Measurements from ENCODE around the gene DUSP14.
"Not testable (repeated sequence)": the region's sequence is repeated elsewhere in the genome, so short reads cannot be mapped to it uniquely, and the experiment has no call there.

The DUSP14 gene, protein sequence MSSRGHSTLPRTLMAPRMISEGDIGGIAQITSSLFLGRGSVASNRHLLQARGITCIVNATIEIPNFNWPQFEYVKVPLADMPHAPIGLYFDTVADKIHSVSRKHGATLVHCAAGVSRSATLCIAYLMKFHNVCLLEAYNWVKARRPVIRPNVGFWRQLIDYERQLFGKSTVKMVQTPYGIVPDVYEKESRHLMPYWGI

DNA sequence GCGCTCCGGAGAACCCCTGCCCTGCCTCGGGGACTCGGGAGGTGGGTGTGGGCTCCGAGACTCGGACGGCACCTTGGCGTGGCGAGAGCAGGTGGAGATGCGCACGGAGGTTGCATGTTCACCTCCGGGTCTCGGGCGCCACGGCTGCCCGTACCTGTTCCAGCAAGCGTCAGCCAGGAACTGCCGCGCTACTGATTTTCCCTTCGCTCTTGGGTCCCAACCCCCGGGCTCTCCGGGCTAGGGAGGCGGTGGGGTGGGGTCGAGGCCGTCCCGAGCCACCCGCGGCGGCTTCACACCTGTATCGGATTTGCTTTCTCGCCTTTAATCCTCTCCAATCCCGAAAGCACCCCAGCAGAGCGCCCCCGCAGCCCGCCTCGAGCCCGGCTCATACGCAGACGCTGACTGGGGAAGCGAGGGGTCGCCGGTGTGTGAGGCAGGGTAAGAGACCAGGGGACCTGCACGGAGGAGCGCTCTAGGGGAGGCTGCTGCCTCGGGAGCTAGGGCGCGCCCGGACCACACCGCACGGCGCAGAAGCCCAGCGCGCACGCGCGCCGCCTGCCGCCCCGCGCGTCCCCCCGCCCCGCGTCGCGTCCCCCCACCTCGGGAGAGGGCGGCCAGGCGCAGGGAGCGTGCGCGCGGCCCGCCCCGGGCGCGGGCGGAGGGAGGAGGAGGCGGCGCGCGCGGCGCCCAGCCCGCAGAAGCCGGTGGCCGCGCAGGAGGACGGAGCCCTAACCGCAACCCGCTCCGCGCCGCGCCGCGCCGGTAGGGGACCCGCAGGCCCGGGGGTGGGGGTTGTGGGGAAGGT, at the start of gene DUSP14:
Gene DUSP14, plus strand, starts transcription at position 695 of the 805 bp plus-strand sequence. CDS start 22,382 bp downstream, outside the sequence.
- in situ Hi-C loops (cut with HindIII; ENCODE audit: low sequenced_read_pairs) = no loop called here

DNA sequence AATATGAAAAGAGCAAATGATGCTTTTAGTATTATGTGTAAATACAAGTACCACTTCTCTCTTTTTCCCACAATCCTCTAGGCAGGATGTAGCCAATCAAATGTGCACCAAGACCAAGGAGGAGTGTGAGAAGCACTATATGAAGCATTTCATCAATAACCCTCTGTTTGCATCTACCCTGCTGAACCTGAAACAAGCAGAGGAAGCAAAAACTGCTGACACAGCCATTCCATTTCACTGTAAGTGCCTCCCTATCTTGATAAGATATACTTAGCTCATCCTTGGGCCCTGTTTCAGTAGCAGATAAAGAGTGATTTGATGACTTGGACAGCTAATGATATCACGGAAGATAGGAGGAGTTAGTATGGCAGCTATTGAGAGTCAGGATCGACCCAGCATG, 49.3 kb upstream of the DUSP14 start:
- in situ Hi-C loops (cut with HindIII; ENCODE audit: low sequenced_read_pairs) = no loop called here

DNA sequence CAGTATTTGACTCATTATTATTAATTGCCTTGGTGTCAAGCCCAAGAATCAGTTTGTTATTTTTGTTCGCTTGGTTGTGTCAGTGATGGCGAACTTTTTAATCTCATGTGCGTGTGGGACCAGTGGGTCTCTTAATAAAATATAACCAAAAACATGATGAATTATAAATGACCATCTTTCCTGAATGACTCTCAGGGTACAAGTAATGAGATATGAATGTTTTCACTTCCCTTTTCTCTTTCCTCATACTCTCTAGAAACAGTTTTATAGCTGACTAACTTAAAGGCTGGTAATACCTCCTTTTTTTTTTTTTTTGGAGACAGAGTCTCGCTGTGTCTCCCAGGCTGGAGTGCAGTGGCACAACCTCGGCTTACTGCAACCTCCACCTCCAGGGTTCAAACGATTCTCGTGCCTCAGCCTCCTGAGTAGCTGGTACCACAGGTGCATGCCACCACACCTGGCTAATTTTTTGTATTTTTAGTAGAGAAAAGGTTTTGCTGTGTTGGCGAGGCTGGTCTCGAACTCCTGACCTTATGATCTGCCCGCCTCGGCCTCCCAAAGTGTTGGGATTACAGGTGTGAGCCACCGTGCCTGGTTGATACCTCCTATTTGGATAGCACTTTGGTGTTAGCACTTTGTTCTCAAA, 48.2 kb upstream of the DUSP14 start:
- in situ Hi-C loops (cut with HindIII; ENCODE audit: low sequenced_read_pairs) = not testable (repeated sequence)

DNA sequence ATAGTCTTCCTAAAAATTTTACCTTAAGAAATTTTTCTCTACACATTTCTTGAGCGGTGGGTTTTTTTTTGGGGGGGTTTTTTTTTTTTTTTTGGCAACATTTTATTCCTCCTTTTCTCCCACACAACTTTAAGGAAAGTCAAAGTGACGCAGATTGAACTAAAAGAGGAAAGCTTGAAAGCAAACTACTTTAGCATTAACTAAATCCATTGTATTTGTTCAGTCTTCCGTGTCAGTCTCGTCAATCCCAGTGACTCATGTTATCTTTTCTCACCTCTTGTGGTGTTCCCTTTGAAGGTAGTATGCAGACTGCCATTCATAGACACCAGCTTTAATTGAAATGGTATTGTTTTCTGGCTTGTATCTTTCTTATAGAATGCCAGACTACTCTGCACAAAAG, 43.7 kb upstream of the DUSP14 start:
- in situ Hi-C loops (cut with HindIII; ENCODE audit: low sequenced_read_pairs) = no loop called here

DNA sequence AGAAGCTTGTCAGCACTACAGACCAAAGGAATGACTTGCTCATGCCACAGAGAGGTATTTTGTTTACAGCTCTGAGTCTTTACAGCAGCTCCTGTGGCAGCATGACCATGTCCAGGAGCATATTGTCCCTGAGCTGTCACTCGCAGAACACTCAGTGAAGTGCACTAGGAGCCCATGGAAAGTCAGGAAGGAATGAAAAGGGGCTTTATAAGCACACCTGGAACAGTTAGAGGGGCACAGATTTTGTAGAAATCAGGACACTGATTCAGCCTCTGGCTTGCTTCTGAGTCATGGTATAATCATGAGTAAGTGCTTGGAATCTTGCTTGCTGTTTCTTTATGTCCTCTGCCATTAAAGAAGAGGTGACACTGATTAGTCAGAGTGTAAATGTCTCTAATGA, 42.0 kb upstream of the DUSP14 start:
- in situ Hi-C loops (cut with HindIII; ENCODE audit: low sequenced_read_pairs) = no loop called here

DNA sequence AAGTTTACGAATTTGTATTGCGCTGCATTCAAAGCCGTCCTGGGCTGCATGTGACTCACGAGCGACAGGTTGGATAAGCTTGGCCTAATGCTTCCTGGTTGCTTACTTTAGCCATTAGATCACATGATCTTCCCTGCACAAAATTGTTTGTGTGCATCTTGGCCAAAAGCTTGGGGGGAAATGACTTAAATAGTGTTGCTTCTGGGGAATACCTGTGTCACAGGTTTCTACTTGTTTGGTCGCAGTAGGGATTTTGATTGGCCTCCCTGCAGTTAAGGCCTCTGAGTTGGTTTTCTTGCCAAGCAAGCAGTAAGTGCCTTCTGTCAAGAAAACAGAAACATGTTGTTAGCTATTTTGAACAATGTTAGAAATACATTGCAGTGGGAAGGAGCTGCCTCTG, 39.6 kb upstream of the DUSP14 start:
- in situ Hi-C loops (cut with HindIII; ENCODE audit: low sequenced_read_pairs) = no loop called here

DNA sequence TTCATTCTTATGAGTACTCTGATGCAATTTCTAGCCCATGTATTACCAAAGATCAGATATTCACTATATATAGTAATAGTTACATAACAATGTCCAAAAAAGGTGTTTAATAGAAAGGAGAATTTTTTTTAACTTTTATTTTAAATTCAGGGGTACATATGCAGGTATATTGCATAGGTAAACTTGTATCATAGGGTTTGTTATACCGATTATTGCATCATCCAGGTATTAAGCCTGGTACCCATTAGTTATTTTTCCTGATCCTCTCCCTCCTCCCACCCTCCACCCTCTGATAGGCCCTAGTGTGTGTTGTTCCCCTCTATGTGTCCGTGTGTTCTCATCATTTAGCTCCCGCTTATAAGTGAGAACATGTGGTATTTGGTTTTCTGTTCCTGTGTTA, 31.9 kb upstream of the DUSP14 start:
- in situ Hi-C loops (cut with HindIII; ENCODE audit: low sequenced_read_pairs) = not testable (repeated sequence)

DNA sequence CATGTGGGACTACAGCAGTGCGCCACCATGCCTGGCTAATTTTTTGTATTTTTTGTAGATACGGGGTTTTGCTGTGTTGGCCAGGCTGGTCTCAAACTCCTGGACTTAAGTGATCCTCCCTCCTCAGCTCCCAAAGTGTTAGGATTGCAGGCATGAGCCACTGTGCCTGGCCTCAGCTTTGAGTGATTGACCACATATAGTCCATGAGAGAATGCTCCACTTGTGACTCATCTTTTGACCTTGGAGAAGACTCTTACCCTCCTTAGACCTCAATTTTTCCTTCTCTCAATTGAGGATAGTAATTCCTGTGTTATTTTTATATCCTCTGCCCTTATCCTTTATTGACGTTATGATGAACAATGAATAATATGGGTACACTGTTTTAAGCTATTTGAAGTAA, 30.9 kb upstream of the DUSP14 start:
- in situ Hi-C loops (cut with HindIII; ENCODE audit: low sequenced_read_pairs) = no loop called here

DNA sequence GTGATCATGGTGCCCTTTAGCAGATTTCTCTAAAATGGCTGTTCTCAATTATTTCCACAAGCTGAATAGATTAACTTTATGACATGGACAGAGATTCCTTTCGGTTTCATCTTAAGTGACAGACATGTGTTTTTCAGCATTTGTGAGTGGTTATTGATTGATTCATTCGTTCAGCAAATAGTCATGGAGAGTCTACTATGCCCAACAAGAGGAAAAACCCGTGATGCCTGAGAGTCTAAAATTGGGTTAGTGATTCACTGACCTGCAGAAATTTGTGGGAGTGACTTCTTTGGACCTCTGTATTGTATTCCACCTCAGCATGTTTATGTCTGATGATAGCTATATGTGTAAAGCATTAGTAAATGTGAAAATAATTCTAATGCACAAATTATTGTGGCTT, 28.0 kb upstream of the DUSP14 start:
- in situ Hi-C loops (cut with HindIII; ENCODE audit: low sequenced_read_pairs) = no loop called here

DNA sequence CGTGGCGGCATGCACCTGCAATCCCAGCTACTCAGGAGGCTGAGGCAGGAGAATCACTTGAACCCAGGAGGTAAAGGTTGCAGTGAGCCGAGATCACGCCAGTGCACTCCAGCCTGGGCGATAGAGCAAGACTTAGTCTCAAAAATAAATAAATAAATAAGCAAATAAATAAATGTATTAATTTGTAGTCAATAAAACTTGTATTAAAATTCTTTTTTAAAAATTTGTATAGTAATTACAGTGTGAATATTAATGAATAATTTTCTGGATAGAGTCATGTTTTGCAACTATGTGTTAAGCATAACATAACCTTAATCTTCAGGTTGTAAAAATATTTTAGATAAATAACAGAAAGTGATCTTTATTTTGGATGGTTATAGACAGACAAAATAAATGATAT, 27.2 kb upstream of the DUSP14 start:
- in situ Hi-C loops (cut with HindIII; ENCODE audit: low sequenced_read_pairs) = no loop called here

DNA sequence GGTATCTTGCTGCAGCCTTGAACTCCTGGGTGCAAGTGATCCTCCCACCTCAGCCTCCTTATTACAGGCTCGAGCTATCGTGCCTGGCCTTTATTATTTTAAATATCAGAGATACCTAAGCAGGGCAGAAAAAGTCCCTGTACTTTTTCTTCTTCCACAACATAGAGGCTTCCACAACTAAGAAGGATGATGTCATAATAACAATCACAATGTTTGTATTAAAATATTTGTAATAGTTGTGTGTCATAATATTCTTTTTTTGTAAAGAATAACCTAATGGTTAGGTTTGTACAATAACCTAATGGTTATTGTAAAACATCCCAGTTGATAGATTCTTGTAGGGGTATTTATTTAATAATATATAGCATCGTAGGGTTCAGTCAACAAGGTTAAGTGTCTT, 26.7 kb upstream of the DUSP14 start:
- in situ Hi-C loops (cut with HindIII; ENCODE audit: low sequenced_read_pairs) = no loop called here

DNA sequence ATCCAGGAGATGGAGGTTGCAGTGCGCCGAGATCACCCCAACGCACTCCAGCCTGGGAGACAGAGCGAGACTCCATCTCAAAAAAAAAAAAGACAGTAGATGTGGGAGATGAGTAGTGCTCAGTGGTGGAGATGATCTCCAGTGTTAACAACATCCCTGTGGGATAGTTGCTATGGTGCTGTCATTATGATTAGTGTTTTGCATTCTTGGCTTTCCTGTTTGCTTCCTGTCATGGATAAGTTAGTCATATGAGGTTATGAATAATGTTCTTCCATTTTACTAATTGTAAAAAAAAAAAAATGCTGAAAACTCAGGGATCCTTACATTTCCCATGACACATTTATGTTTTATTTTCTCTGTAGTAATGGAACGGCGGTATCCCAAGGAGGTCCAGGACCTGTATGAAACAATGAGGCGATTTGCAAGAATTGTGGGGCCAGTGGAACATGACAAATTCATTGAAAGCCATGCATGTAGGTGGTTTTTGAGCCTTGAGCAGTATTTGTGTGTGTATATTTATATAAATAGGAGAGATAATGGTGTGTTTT, 24.5 kb upstream of the DUSP14 start:
- in situ Hi-C loops (cut with HindIII; ENCODE audit: low sequenced_read_pairs) = no loop called here

DNA sequence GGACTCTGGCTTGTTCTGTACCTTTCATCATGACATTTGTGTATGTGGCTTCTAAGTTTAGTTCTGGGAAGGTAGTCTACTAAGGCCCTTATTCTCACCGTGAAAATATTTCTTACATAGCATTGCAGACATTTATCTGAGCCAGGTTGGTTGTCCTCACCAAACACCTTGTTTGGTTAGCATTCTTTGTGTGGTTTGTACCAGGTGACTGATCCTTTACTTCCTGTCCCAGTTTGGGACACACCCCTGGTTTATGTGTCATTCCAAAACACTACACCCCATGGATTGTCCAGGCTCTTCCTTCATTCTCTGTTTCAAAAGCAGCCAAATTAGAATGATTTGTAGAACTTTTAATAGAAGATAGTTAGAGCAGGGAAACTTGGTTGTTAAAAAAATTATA, 23.2 kb upstream of the DUSP14 start:
- in situ Hi-C loops (cut with HindIII; ENCODE audit: low sequenced_read_pairs) = no loop called here

DNA sequence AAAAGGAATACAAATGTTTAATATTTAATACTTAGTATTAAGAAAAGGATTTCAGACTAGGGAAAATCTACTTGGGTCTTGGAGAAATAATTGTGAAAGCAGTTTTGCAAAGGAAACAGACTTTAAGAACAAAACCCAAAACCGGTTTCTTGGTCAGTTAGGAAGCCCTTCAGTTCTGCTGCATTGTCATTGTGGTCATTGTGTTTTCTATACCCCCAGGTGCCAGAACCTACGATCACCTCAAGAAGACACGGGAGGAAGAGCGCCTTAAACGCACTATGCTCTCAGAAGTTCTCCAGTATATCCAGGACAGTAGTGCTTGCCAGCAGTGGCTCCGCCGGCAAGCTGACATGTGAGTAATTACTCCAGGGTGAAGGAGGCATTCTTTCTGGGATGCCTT, 19.5 kb upstream of the DUSP14 start:
- in situ Hi-C loops (cut with HindIII; ENCODE audit: low sequenced_read_pairs) = no loop called here

DNA sequence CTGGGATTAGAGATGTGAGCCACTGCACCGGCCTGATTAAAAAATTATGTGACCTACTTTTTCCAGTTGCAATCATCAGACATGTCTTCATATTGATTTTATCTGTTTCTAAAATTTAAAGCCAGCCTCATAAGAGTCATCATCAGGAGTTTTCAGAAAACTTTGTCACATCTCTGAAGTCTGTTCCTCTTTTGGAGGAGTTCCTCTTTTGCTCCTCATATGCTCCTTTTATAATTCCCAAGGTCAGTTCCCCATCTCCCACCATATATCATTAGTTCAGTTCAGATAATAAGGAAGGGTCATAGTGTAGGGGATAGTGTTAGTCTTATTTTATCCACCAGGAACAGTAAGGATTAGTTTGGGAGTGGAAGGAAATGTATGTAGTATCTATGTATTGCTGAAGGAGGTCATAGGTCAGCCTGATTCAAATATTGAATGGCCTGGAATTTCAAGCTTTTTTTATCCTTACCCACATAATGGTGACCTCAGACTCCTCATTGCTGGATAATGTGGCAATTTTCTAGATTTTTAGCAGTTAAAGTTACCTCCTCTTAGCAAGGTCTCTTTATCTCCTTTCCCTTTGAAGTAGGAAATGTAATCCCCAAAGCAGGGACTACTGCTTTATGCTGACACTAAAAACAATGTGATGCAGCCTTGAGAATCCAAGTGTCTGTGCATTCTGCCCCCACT, 13.8 kb upstream of the DUSP14 start:
- in situ Hi-C loops (cut with HindIII; ENCODE audit: low sequenced_read_pairs) = no loop called here

DNA sequence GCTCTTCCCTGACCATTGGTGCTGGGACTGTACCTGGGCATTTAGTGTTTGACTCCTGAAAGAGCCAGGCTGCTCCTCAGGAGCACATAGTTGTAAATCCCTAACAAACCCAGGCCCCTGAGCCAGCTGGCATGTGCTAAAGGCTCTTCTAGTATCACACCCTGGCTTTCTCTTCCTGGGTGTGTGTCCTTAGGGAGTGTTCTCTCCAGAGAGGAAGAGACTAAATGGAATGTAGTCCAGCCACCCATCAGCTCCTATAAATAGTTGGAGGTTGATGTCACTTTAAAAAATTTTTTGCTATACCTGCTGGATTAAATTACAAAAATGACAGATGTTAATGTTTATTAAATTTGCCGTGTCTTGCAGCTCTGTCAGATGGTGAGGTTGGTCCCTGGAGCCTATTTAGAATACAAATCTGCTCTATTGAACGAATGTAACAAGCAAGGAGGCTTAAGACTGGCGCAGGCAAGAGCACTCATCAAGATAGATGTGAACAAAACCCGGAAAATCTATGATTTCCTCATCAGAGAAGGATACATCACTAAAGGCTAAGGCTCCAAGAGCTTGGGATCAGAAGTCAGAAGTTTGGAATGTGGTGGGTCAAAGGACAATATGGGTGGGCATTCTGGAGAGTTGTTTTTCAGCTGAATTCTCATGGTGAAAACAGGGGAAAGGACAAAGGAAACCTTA, 13.1 kb upstream of the DUSP14 start:
- in situ Hi-C loops (cut with HindIII; ENCODE audit: low sequenced_read_pairs) = no loop called here

DNA sequence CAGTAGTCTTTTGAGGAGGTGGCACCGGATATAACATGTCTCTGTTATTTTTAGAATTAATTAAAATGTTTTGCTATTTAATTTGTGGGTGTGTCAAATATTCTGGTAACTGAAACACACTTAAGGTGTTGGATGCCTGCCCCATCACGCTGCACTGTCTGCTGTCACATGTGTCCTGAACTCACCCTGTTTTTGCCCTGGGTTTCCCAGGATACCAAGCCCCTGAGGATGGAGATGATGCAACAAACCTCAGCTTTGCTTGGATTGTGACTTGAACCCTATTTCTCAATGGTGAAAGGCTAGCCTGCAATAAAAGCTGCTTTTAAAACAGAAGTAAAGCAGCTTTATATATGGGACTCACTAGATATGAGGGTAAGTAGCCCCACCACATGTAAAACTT, 11.5 kb upstream of the DUSP14 start:
- in situ Hi-C loops (cut with HindIII; ENCODE audit: low sequenced_read_pairs) = no loop called here

DNA sequence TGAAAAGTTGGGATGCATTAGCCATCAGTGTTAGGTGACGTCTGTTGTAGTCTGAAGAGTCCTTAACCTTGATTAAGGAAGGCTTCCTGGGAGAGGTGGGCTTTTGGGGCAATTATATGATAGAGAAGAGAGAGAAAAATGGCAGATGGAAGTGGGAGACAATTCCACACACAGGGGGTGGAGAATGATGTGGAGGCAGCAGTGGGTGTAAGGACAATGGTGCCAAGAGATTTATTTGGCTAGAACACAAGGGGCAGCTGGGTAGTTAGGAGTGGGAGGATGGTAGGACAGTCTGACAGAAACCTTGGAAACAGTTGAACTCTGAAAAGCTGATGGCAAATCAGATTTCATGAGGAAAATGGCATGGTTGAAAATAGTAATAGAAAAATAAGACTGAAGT, 10.7 kb upstream of the DUSP14 start:
- in situ Hi-C loops (cut with HindIII; ENCODE audit: low sequenced_read_pairs) = no loop called here

DNA sequence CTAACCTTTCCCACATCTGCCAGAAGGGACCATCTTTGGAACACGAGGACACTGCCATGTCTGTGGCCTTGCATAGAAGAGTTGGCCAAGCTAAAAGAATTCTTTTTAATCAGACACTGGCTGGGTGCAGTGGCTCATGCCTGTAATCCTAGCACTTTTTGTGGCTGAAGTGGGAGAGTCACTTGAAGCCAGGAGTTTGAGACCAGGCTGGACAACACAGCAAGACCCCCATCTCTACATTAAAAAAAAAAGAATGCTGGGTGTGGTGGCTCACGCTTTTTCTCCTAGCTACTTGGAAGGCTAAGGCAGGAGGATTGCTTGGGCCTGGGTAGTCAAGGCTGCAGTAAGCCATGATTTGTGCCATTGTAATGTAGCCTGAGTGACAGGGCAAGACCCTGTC, 9.3 kb upstream of the DUSP14 start:
- in situ Hi-C loops (cut with HindIII; ENCODE audit: low sequenced_read_pairs) = no loop called here

DNA sequence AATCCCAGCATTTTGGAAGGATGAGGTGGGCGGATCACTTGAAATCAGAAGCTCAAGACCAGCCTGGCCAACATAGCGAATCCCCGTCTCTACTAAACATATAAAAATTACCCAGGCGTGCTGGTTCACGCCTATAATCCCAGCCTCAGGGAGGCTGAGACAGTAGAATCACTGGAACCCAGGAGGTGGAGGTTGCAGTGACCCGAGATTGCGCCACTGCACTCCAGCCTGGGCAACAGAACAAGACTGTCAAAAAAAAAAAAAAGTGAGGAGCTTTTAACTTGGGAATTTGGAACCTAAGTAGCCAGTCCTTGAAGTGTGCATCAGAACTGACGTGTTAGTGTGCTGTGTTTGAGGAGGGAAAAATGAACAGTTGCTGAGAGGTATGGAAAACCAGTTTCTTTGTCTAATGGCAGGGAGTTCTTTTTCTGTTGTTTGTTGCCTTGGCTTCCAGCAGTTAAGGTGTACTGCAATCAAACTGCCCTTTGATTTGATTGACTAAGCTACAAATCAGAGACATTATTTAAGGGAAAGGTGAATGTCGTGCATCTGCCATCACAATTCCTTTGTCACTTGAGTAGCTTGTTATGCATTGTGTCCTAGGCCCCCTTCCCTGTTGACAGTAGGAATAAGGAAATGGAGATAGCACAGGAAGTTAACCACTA, 8.6 kb upstream of the DUSP14 start:
- in situ Hi-C loops (cut with HindIII; ENCODE audit: low sequenced_read_pairs) = no loop called here

Data from DLD1 (cell line).